HepG2 (cell line): Measurements from ENCODE around the gene PXT1. TPM values are rescaled to one million over a fixed set of nuclear protein-coding genes. Genes with fewer than 3 reads are reported as not detected.

Experiments used
- ARID2 ChIP-seq: sonication (generic); formaldehyde crosslinking; IDR thresholded peaks from 2 replicates; pipeline ENCODE4 v1.8.1; 2022; ENCODE audit warnings: mild to moderate bottlenecking, missing genetic modification reagents, borderline replicate concordance
- ATF1 ChIP-seq: IDR thresholded peaks from 2 replicates; pipeline ENCODE4 v1.6.1; 2016; ENCODE audit warnings: mild to moderate bottlenecking, control low read depth
- MAFF ChIP-seq: IDR thresholded peaks from 2 replicates; pipeline ENCODE4 v1.6.1; 2011; ENCODE audit warnings: low read depth, low read length, improper control_type of control experiment
- NFIC ChIP-seq: IDR thresholded peaks from 2 replicates; pipeline ENCODE4 v1.6.1; 2012; ENCODE audit warnings: mild to moderate bottlenecking, low read length, inconsistent platforms
- POLR2AphosphoS5 ChIP-seq: IDR thresholded peaks from 2 replicates; pipeline ENCODE4 v1.6.1; 2012; ENCODE audit warnings: low read depth, low read length
- RAD51 ChIP-seq: fragments of 450-650 bp; IDR thresholded peaks from 2 replicates; pipeline ENCODE4 v1.6.1; 2016; ENCODE audit warnings: borderline replicate concordance
- SNRNP70 ChIP-seq: fragments of 200-400 bp; formaldehyde crosslinking; IDR thresholded peaks from 2 replicates; pipeline ENCODE4 v1.6.1; 2017; ENCODE audit warnings: mild to moderate bottlenecking, low read depth, low read length, moderate library complexity
- XRCC5 ChIP-seq: fragments of 200-400 bp; formaldehyde crosslinking; optimal IDR thresholded peaks from 2 replicates; pipeline ENCODE3; 2017; ENCODE audit warnings: mild to moderate bottlenecking, low read length
- ZNF138 ChIP-seq: sonication (generic); formaldehyde crosslinking; IDR thresholded peaks from 2 replicates; pipeline ENCODE4 v1.5.0; 2020; ENCODE audit warnings: mild to moderate bottlenecking, low read depth, missing genetic modification reagents
- ZNF34 ChIP-seq: sonication (generic); formaldehyde crosslinking; IDR thresholded peaks from 2 replicates; pipeline ENCODE4 v1.4.0; 2020; ENCODE audit warnings: mild to moderate bottlenecking, missing genetic modification reagents, borderline replicate concordance
- ZNF431 ChIP-seq: sonication (generic); formaldehyde crosslinking; IDR thresholded peaks from 2 replicates; pipeline ENCODE4 v1.9.0; 2022; ENCODE audit warnings: missing genetic modification reagents, low read depth, mild to moderate bottlenecking, borderline replicate concordance
- ZNF777 ChIP-seq: sonication (generic); formaldehyde crosslinking; IDR thresholded peaks from 2 replicates; pipeline ENCODE4 v1.4.0; 2020; ENCODE audit warnings: missing genetic modification reagents
- polyA plus RNA-seq, 8 experiments: library from polyadenylated mRNA; depleted of rRNA in 3 of 8; stranded (reverse) in 7 of 8; unstranded in 1 of 8; fragments of >200 nt; fragmentation: Illumina TruSeq in 4 of 8; extraction: Trizol in 4 of 8; gene quantifications; 2 replicates each; pipeline versions ENCODE4 v1.2.1 to v1.2.3, GENCODE V29; 2011 to 2016; ENCODE audit warnings: low read depth in 4 of 8, missing spikeins in 1 of 8, mixed read lengths in 1 of 8; ENCODE audit not compliant: insufficient read depth in 1 of 8
- total RNA-seq, 5 experiments: library from RNA; depleted of rRNA; stranded (reverse); fragments of >200 nt; fragmentation: Illumina TruSeq; extraction: Trizol; gene quantifications; 2 replicates each; pipeline ENCODE4 v1.2.3, GENCODE V29; 2016; ENCODE audit warnings: low read depth in 1 of 5
- TF ChIP-seq, protein P1 (sequence below): sonication (generic); formaldehyde crosslinking; IDR thresholded peaks from 2 replicates; pipeline ENCODE4 v1.4.0; 2020; ENCODE audit warnings: missing genetic modification reagents
- TF ChIP-seq, protein P2 (sequence below): sonication (generic); formaldehyde crosslinking; IDR thresholded peaks from 2 replicates; pipeline ENCODE4 v1.4.0; 2020; ENCODE audit warnings: missing genetic modification reagents, mild to moderate bottlenecking, borderline replicate concordance
- TF ChIP-seq, protein P3 (sequence below): sonication (generic); formaldehyde crosslinking; IDR thresholded peaks from 2 replicates; pipeline ENCODE4 v1.4.0; 2020; ENCODE audit warnings: missing genetic modification reagents
- TF ChIP-seq, protein P4 (sequence below): sonication (generic); formaldehyde crosslinking; IDR thresholded peaks from 2 replicates; pipeline ENCODE4 v1.5.1; 2020; ENCODE audit warnings: mild to moderate bottlenecking, missing genetic modification reagents

Gene PXT1
- total and polyA plus RNA-seq, 2 of the 13 experiments (the other 11 are each of a cell fraction or from before 2014, with no cell fraction given): 0.04 TPM; not detected in 1

DNA sequence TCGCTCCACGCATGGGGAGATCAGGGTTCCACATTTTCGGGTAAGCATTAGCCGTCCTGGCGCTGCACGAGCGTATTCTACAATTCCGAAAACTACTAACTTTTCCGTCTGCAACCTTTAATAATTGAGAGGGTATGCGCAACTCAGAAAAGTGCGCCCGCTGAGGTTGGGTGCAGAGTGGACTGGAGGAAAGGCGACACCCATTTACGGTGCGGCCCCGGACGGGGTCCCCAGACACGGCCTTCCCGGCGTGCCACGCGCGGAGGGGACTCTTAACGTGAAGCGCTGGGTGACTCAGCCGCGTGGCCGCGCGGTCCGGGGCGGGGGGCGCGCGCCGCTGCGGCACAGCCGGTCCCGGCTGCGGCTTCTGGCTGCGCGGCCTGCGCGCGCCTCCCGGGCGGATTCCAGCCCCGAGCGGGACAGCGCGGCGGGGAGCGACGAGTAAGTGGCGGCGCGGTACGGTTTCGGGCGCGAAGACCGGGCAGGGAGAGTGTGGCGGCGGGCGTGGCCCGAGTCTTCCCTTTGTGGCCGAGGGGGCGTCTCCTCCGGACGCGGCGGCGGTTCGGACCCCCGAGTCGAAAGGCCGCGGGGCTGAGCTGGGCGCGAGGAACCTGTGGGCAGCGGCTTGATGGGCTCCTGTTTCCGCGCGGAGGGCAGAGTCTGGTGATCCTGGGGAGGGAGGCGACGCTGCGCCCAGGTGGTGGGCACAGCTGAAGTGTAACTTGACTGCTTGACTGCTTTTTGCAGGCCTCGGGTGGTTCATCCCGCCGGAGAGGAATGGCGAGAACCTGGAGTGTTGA is at the start of gene PXT1, which contains the start of gene KCTD20 (continued):
- TF ChIP-seq, protein P1, sequence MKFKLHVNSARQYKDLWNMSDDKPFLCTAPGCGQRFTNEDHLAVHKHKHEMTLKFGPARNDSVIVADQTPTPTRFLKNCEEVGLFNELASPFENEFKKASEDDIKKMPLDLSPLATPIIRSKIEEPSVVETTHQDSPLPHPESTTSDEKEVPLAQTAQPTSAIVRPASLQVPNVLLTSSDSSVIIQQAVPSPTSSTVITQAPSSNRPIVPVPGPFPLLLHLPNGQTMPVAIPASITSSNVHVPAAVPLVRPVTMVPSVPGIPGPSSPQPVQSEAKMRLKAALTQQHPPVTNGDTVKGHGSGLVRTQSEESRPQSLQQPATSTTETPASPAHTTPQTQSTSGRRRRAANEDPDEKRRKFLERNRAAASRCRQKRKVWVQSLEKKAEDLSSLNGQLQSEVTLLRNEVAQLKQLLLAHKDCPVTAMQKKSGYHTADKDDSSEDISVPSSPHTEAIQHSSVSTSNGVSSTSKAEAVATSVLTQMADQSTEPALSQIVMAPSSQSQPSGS (CRISPR knock-in tag): peak; percentile 7; the same call in 1 of the 2 replicates
- TF ChIP-seq ZNF138: peak; percentile 87
- peak; percentile 53; the same call in 1 of the 2 replicates for TF ChIP-seq ZNF777 (CRISPR knock-in tag)
- TF ChIP-seq RAD51: no peak
- TF ChIP-seq ATF1 (CRISPR knock-in tag): no peak
- TF ChIP-seq, protein P2, sequence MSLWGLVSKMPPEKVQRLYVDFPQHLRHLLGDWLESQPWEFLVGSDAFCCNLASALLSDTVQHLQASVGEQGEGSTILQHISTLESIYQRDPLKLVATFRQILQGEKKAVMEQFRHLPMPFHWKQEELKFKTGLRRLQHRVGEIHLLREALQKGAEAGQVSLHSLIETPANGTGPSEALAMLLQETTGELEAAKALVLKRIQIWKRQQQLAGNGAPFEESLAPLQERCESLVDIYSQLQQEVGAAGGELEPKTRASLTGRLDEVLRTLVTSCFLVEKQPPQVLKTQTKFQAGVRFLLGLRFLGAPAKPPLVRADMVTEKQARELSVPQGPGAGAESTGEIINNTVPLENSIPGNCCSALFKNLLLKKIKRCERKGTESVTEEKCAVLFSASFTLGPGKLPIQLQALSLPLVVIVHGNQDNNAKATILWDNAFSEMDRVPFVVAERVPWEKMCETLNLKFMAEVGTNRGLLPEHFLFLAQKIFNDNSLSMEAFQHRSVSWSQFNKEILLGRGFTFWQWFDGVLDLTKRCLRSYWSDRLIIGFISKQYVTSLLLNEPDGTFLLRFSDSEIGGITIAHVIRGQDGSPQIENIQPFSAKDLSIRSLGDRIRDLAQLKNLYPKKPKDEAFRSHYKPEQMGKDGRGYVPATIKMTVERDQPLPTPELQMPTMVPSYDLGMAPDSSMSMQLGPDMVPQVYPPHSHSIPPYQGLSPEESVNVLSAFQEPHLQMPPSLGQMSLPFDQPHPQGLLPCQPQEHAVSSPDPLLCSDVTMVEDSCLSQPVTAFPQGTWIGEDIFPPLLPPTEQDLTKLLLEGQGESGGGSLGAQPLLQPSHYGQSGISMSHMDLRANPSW (CRISPR knock-in tag): 0 out of 2 replicates have a peak, but pooled peaks have one; percentile 45
- TF ChIP-seq NFIC: no peak
- no peak; the same call in 1 of the 2 replicates for TF ChIP-seq MAFF
- peak; percentile 37; the same call in 1 of the 2 replicates for TF ChIP-seq ARID2 (CRISPR knock-in tag)
- TF ChIP-seq, protein P3, sequence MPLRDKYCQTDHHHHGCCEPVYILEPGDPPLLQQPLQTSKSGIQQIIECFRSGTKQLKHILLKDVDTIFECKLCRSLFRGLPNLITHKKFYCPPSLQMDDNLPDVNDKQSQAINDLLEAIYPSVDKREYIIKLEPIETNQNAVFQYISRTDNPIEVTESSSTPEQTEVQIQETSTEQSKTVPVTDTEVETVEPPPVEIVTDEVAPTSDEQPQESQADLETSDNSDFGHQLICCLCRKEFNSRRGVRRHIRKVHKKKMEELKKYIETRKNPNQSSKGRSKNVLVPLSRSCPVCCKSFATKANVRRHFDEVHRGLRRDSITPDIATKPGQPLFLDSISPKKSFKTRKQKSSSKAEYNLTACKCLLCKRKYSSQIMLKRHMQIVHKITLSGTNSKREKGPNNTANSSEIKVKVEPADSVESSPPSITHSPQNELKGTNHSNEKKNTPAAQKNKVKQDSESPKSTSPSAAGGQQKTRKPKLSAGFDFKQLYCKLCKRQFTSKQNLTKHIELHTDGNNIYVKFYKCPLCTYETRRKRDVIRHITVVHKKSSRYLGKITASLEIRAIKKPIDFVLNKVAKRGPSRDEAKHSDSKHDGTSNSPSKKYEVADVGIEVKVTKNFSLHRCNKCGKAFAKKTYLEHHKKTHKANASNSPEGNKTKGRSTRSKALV (CRISPR knock-in tag): peak; percentile 89; the same call in 1 of the 2 replicates
- TF ChIP-seq XRCC5: peak; percentile 87
- TF ChIP-seq, protein P4, sequence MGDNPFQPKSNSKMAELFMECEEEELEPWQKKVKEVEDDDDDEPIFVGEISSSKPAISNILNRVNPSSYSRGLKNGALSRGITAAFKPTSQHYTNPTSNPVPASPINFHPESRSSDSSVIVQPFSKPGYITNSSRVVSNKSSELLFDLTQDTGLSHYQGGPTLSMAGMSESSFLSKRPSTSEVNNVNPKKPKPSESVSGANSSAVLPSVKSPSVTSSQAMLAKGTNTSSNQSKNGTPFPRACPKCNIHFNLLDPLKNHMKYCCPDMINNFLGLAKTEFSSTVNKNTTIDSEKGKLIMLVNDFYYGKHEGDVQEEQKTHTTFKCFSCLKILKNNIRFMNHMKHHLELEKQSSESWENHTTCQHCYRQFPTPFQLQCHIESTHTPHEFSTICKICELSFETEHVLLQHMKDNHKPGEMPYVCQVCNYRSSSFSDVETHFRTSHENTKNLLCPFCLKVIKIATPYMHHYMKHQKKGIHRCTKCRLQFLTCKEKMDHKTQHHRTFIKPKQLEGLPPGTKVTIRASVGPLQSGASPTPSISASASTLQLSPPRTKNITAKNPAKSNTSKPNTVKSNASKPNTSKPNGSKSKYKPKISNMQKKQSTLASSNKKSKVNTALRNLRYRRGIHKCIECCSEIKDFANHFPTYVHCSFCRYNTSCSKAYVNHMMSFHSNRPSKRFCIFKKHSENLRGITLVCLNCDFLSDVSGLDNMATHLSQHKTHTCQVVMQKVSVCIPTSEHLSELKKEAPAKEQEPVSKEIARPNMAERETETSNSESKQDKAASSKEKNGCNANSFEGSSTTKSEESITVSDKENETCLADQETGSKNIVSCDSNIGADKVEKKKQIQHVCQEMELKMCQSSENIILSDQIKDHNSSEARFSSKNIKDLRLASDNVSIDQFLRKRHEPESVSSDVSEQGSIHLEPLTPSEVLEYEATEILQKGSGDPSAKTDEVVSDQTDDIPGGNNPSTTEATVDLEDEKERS (CRISPR knock-in tag): no peak
- peak; percentile 90; the same call in 1 of the 2 replicates for TF ChIP-seq ZNF431 (CRISPR knock-in tag)
- TF ChIP-seq POLR2AphosphoS5: peak; percentile 97
- 0 out of 2 replicates have a peak, but pooled peaks have one; percentile 37 for TF ChIP-seq ZNF34 (CRISPR knock-in tag)
- no peak for TF ChIP-seq SNRNP70
